ENCODE data around the gene ZNF496.
"Not testable (repeated sequence)": the region's sequence is repeated elsewhere in the genome, so short reads cannot be mapped to it uniquely, and the experiment has no call there.

ZNF496 gene

DNA sequence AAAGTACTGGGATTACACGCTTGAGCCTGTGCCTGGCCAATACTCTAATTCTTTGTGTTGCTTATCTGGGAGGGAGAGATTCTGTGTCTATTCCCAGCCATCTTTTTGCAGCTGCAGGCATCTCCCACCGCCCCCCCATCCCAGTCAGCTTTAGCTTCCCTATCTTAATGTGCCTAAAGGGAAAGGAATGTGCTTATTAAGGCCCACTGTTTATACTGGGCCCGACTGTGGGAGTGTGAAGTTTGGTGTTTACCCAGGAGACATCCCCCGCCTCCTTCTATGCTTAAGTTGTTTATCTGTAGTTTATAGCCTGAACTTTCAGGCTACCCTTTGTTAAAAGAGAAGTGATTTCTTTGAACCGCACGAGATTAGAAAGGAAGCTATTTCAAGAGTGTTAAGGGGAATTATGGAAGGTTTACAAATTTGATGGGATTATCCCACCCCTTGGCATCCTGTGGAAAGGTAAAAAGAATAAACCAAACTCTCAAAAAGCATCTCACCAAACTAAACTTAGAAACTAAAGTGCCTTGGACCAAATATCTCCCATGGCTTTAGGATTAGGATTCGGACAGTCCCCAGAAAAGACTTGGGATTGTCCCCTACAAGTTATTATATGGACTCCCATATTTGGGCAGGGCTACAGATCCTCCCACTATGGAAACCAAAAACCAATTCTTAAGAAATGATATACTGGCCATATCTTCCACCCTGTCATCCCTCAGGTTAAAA, 25.5 kb upstream of the ZNF496 start:
- Histone ChIP-seq H4K20me1 (ENCODE audit: insufficient read depth, low read length) (no peaks in the 10 kb centered on the region), H3K9me3 (ENCODE audit: insufficient read depth, low read length, severe bottlenecking) (peaks cover 3% of the 10 kb centered on the region), H3K79me2 (ENCODE audit: insufficient read depth, low read length) (no peaks in the 10 kb centered on the region), H2AFZ (ENCODE audit: low read depth, low read length) (no peak overlapping the region), H3K27ac (ENCODE audit: low read length) (no peak overlapping the region), H3K4me2 (ENCODE audit: insufficient read depth, low read length) (no peak overlapping the region), H3K4me3 (ENCODE audit: low read depth in 1 of 2, low read length in 2 of 2) (no peak overlapping the region), H3K27me3 (ENCODE audit: insufficient read depth, low read length, poor library complexity) (no peaks in the 10 kb centered on the region), H3K4me1 (ENCODE audit: insufficient read depth, low read length) (no peaks in the 10 kb centered on the region), H3K36me3 (ENCODE audit: insufficient read depth, low read length) (no peaks in the 10 kb centered on the region), H3K9ac (ENCODE audit: low read depth, low read length) (no peak overlapping the region)
- DNase-seq (no peak), ATAC-seq (ENCODE audit: insufficient read depth, low read depth) (no peak)
- TF ChIP-seq, protein P1, sequence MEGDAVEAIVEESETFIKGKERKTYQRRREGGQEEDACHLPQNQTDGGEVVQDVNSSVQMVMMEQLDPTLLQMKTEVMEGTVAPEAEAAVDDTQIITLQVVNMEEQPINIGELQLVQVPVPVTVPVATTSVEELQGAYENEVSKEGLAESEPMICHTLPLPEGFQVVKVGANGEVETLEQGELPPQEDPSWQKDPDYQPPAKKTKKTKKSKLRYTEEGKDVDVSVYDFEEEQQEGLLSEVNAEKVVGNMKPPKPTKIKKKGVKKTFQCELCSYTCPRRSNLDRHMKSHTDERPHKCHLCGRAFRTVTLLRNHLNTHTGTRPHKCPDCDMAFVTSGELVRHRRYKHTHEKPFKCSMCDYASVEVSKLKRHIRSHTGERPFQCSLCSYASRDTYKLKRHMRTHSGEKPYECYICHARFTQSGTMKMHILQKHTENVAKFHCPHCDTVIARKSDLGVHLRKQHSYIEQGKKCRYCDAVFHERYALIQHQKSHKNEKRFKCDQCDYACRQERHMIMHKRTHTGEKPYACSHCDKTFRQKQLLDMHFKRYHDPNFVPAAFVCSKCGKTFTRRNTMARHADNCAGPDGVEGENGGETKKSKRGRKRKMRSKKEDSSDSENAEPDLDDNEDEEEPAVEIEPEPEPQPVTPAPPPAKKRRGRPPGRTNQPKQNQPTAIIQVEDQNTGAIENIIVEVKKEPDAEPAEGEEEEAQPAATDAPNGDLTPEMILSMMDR (IDR thresholded peaks at IDR 0.05; ENCODE audit: borderline replicate concordance, extremely low read depth, low read length, poor library complexity, severe bottlenecking): no peak
- TF ChIP-seq EZH2 (IDR thresholded peaks at IDR 0.05; ENCODE audit: borderline replicate concordance, low read depth, low read length, severe bottlenecking): no peak

DNA sequence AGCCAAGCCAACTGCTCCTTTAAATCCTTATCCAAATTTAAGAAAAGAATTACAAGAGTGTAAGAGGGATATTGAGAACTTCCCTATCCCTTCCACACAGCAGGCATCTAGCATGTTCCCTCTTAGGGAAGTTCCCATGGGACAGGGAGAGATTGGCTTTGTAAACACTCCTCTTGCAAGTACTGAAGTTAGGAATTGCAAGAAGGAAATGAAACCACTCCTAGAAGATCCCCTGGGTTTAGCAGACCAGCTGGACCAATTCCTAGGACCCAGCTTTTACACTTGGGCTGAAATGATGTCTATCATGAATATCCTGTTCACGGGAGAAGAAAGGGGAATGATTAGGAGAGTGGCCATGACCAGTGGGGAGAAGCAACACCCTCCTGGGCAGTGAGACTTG, 23.5 kb upstream of the ZNF496 start:
- H3K4me3 ChIP-seq (ENCODE audit: low read depth in 1 of 2, low read length in 2 of 2); H3K4me2 ChIP-seq (ENCODE audit: insufficient read depth, low read length); DNase-seq; ATAC-seq (ENCODE audit: insufficient read depth, low read depth); H2AFZ ChIP-seq (ENCODE audit: low read depth, low read length); H3K9me3 ChIP-seq (ENCODE audit: insufficient read depth, low read length, severe bottlenecking); H3K79me2 ChIP-seq (ENCODE audit: insufficient read depth, low read length); H3K27ac ChIP-seq (ENCODE audit: low read length); H3K4me1 ChIP-seq (ENCODE audit: insufficient read depth, low read length); H3K36me3 ChIP-seq (ENCODE audit: insufficient read depth, low read length); H4K20me1 ChIP-seq (ENCODE audit: insufficient read depth, low read length); H3K9ac ChIP-seq (ENCODE audit: low read depth, low read length); H3K27me3 ChIP-seq (ENCODE audit: insufficient read depth, low read length, poor library complexity): not testable (repeated sequence)

DNA sequence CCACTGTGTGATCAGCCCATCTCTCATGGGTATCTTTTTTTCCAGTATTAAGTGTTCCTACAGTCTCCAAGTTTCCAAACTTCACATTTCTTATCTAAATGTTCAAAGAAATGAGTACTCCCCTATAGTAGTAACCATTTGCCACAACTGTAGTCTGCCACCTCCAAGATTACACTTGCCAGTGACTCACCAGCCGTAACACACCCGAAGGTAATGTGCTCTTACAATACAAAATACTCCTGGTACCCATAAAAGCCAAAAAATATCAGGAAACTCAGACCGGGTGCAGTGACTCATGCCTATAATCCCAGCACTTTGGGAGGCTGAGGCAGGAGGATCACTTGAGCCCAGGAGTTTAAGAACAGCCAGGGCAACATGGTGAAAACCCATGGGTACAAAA, 20.5 kb upstream of the ZNF496 start:
- Histone ChIP-seq H3K4me2 (ENCODE audit: insufficient read depth, low read length) (no peak overlapping the region), H3K4me1 (ENCODE audit: insufficient read depth, low read length) (no peaks in the 10 kb centered on the region), H3K27ac (ENCODE audit: low read length) (no peak overlapping the region), H3K36me3 (ENCODE audit: insufficient read depth, low read length) (no peaks in the 10 kb centered on the region), H3K27me3 (ENCODE audit: insufficient read depth, low read length, poor library complexity) (no peaks in the 10 kb centered on the region), H3K9me3 (ENCODE audit: insufficient read depth, low read length, severe bottlenecking) (peaks cover 9% of the 10 kb centered on the region), H4K20me1 (ENCODE audit: insufficient read depth, low read length) (no peaks in the 10 kb centered on the region), H3K9ac (ENCODE audit: low read depth, low read length) (no peak overlapping the region), H3K79me2 (ENCODE audit: insufficient read depth, low read length) (no peaks in the 10 kb centered on the region), H2AFZ (ENCODE audit: low read depth, low read length) (no peak overlapping the region), H3K4me3 (ENCODE audit: low read depth in 1 of 2, low read length in 2 of 2) (no peak overlapping the region)
- no peak for ATAC-seq (ENCODE audit: insufficient read depth, low read depth)
- TF ChIP-seq EZH2 (IDR thresholded peaks at IDR 0.05; ENCODE audit: borderline replicate concordance, low read depth, low read length, severe bottlenecking): no peak
- TF ChIP-seq, protein P1 (IDR thresholded peaks at IDR 0.05; ENCODE audit: borderline replicate concordance, extremely low read depth, low read length, poor library complexity, severe bottlenecking): no peak
- no peak for DNase-seq

DNA sequence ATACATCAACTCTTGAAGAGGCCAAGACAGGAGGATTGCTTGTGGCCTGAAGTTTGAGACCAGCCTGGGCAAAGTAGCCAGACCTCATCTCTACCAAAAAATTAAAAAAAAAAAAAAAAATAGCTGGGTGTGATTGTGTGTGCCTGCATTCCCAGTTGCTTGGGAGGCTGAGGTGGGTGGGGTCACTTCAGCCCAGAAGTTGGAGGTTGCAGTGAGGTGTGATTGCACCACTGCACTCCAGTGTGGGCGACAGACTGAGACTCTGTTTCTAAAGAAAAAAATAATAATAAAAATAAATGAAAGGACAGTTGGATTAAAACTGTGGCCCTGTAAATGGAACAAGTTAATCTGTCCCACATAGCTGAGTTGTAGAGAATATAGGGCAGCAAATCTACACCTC, 18.9 kb upstream of the ZNF496 start:
- H3K4me2 ChIP-seq (ENCODE audit: insufficient read depth, low read length): no peak overlapping the region
- no peaks in the 10 kb centered on the region for H3K79me2 ChIP-seq (ENCODE audit: insufficient read depth, low read length)
- H3K9ac ChIP-seq (ENCODE audit: low read depth, low read length): no peak overlapping the region
- no peak overlapping the region for H3K27ac ChIP-seq (ENCODE audit: low read length)
- no peaks in the 10 kb centered on the region for H3K4me1 ChIP-seq (ENCODE audit: insufficient read depth, low read length)
- ATAC-seq (ENCODE audit: insufficient read depth, low read depth) (no peak), DNase-seq (no peak)
- H3K9me3 ChIP-seq (ENCODE audit: insufficient read depth, low read length, severe bottlenecking): peaks cover 9% of the 10 kb centered on the region
- no peak overlapping the region for H2AFZ ChIP-seq (ENCODE audit: low read depth, low read length)
- no peaks in the 10 kb centered on the region for H3K36me3 ChIP-seq (ENCODE audit: insufficient read depth, low read length)
- no peak overlapping the region for H3K4me3 ChIP-seq (ENCODE audit: low read depth in 1 of 2, low read length in 2 of 2)
- no peaks in the 10 kb centered on the region for H3K27me3 ChIP-seq (ENCODE audit: insufficient read depth, low read length, poor library complexity)
- TF ChIP-seq EZH2 (IDR thresholded peaks at IDR 0.05; ENCODE audit: borderline replicate concordance, low read depth, low read length, severe bottlenecking): no peak
- TF ChIP-seq, protein P1 (IDR thresholded peaks at IDR 0.05; ENCODE audit: borderline replicate concordance, extremely low read depth, low read length, poor library complexity, severe bottlenecking): no peak
- no peaks in the 10 kb centered on the region for H4K20me1 ChIP-seq (ENCODE audit: insufficient read depth, low read length)
